Tibial artery (tissue), 4 donors: ENCODE data around the gene ATXN3L.

ENCODE experiments used
- DNase-seq, 2 donors: peaks; one replicate each; pipeline ENCODE4 v3.0.0-alpha.2; 2019
- H3K27ac ChIP-seq, 2 donors: fragments of 200-600 bp; sonication (generic) in 1 of 2; 1 replicate in 1 of 2; 2 replicates in 1 of 2; pipeline ENCODE4 v1.5.1; 2018 to 2019; ENCODE audit warnings: mild to moderate bottlenecking in 1 of 2
- H3K27me3 ChIP-seq, 2 donors: fragments of 200-600 bp; sonication (generic) in 1 of 2; one replicate each; pipeline versions ENCODE4 v1.5.1 to v1.6.0; 2016 to 2019
- H3K36me3 ChIP-seq, 3 donors: fragments of 200-600 bp; sonication (generic) in 2 of 3; one replicate each; pipeline ENCODE4 v1.5.1; 2016 to 2019; ENCODE audit warnings: mild to moderate bottlenecking in 2 of 3
- H3K4me1 ChIP-seq, 4 donors: fragments of 200-600 bp; sonication (generic) in 2 of 4; 1 replicate in 3 of 4; 2 replicates in 1 of 4; pipeline ENCODE4 v1.5.1; 2016 to 2019
- H3K4me3 ChIP-seq, 2 donors: fragments of 200-600 bp; sonication (generic) in 1 of 2; 1 replicate in 1 of 2; 2 replicates in 1 of 2; pipeline ENCODE4 v1.5.1; 2018 to 2019; ENCODE audit warnings: mild to moderate bottlenecking in 2 of 2
- H3K9me3 ChIP-seq, 3 donors: fragments of 200-600 bp; sonication (generic) in 1 of 3; one replicate each; pipeline ENCODE4 v1.5.1; 2016 to 2019
- CTCF ChIP-seq, 2 experiments: fragments of 200-600 bp in 1 of 2; fragments of 450-650 bp in 1 of 2; IDR thresholded peaks; one replicate each; pipeline ENCODE4 v1.5.1; 2017 to 2019; ENCODE audit warnings: antibody characterized with exemption in 2 of 2, mild to moderate bottlenecking in 1 of 2, moderate library complexity in 1 of 2
- intact Hi-C: fragments of 100-400 bp; cut with DNase I; formaldehyde crosslinking; loops from one replicate; pipeline ENCODE4 v1.15.0; 2023; ENCODE audit warnings: low total_unique reads

ATXN3L gene

GRCh38 chrX:13319953-13320352, at the start of gene ATXN3L:
TSS of gene ATXN3L (minus strand) at chrX:13320053. CDS start at chrX:13319934, 119 bp downstream.
- no peaks in the 10 kb centered on the region for H3K9me3 ChIP-seq
- H3K36me3 ChIP-seq: no peaks in the 10 kb centered on the region
- DNase-seq: no peak
- no peak for TF ChIP-seq CTCF (IDR thresholded peaks at IDR 0.05)
- H3K27me3 ChIP-seq: no peaks in the 10 kb centered on the region
- H3K4me3 ChIP-seq: no peak within 1 kb of the TSS
- H3K27ac ChIP-seq: no peak within 1 kb of the TSS
- H3K4me1 ChIP-seq: no peaks in the 10 kb centered on the region
- intact Hi-C loops: no loop called here

GRCh38 chrX:13369256-13370030, 49.6 kb upstream of the ATXN3L start:
- no peak overlapping the region for H3K4me3 ChIP-seq
- no peak for TF ChIP-seq CTCF (IDR thresholded peaks at IDR 0.05)
- no peaks in the 10 kb centered on the region for H3K9me3 ChIP-seq
- H3K27me3 ChIP-seq: no peaks in the 10 kb centered on the region
- no peaks in the 10 kb centered on the region for H3K36me3 ChIP-seq
- no peak overlapping the region for H3K27ac ChIP-seq
- intact Hi-C loops: no loop called here
- no peak for DNase-seq
- H3K4me1 ChIP-seq: peaks cover 0 to 18% (median 1%) of the 10 kb centered on the region in 4 donors

- H3K27ac ChIP-seq: no peak overlapping the region
- no peaks in the 10 kb centered on the region for H3K36me3 ChIP-seq
- DNase-seq: no peak
- no peaks in the 10 kb centered on the region for H3K9me3 ChIP-seq
- no peak overlapping the region for H3K4me3 ChIP-seq
- H3K4me1 ChIP-seq: peaks cover 0 to 15% (median 0%) of the 10 kb centered on the region in 4 donors
- H3K27me3 ChIP-seq: no peaks in the 10 kb centered on the region
- TF ChIP-seq CTCF (IDR thresholded peaks at IDR 0.05): no peak
- intact Hi-C loops: no loop called here
These were observed 48.1 kb upstream of the ATXN3L start for GRCh38 chrX:13367950-13368349.

- DNase-seq: no peak
- H3K27me3 ChIP-seq: no peaks in the 10 kb centered on the region
- H3K4me3 ChIP-seq: no peak overlapping the region
- intact Hi-C loops: no loop called here
- no peaks in the 10 kb centered on the region for H3K9me3 ChIP-seq
- peaks cover 0 to 10% (median 0%) of the 10 kb centered on the region in 4 donors for H3K4me1 ChIP-seq
- no peaks in the 10 kb centered on the region for H3K36me3 ChIP-seq
- H3K27ac ChIP-seq: no peak overlapping the region
- no peak for TF ChIP-seq CTCF (IDR thresholded peaks at IDR 0.05)
These were observed 46.8 kb upstream of the ATXN3L start for GRCh38 chrX:13366698-13367097.

GRCh38 chrX:13365161-13365560, 45.3 kb upstream of the ATXN3L start:
- H3K27me3 ChIP-seq: no peaks in the 10 kb centered on the region
- H3K36me3 ChIP-seq: no peaks in the 10 kb centered on the region
- H3K4me3 ChIP-seq: no peak overlapping the region
- DNase-seq: no peak
- intact Hi-C loops: no loop called here
- no peak for TF ChIP-seq CTCF (IDR thresholded peaks at IDR 0.05)
- H3K9me3 ChIP-seq: no peaks in the 10 kb centered on the region
- no peak overlapping the region for H3K27ac ChIP-seq
- peaks cover 0 to 10% (median 0%) of the 10 kb centered on the region in 4 donors for H3K4me1 ChIP-seq
